Neural cell (in vitro differentiated cells): Measurements from ENCODE around the gene SYT5. TPM values are rescaled to one million over a fixed set of nuclear protein-coding genes. Genes with fewer than 3 reads are reported as not detected.
A peak's percentile ranks its signal among the peaks of the same experiment; 100 is the strongest.

Experiments
- H2AFZ ChIP-seq: fragments of 200-600, 300-800 bp; sonication (generic), shearing (Covaris generic); 2 replicates; pipeline ENCODE4 v1.6.0; 2014; ENCODE audit warnings: low read depth, mild to moderate bottlenecking, antibody characterized with exemption, low read length, moderate library complexity
- H3F3A ChIP-seq: fragments of 200-600 bp; shearing (Covaris generic); 2 replicates; pipeline ENCODE4 v1.6.1; 2016; ENCODE audit warnings: mild to moderate bottlenecking, moderate library complexity, mixed read lengths, antibody characterized with exemption, low read length; ENCODE audit not compliant: insufficient read depth, poor library complexity, severe bottlenecking
- H3K27ac ChIP-seq: fragments of 200-600, 300-800 bp; sonication (generic), shearing (Covaris generic); 2 replicates; pipeline ENCODE4 v1.5.1; 2014; ENCODE audit warnings: mild to moderate bottlenecking, low read length, moderate library complexity
- H3K27me3 ChIP-seq: fragments of 300-800, 200-600 bp; sonication (generic), shearing (Covaris generic); 2 replicates; pipeline ENCODE4 v1.6.0; 2014; ENCODE audit warnings: mild to moderate bottlenecking, low read depth, low read length, moderate library complexity; ENCODE audit not compliant: insufficient read depth
- H3K36me3 ChIP-seq: fragments of 300-800, 200-600 bp; sonication (generic), shearing (Covaris generic); 2 replicates; pipeline ENCODE4 v1.5.1; 2014; ENCODE audit warnings: mild to moderate bottlenecking, antibody characterized with exemption, low read length, moderate library complexity; ENCODE audit not compliant: insufficient read depth
- H3K4me2 ChIP-seq: fragments of 300-800, 200-600 bp; sonication (generic), shearing (Covaris generic); 2 replicates; pipeline ENCODE4 v1.6.0; 2014; ENCODE audit warnings: mild to moderate bottlenecking, low read length
- H3K4me3 ChIP-seq: fragments of 300-800, 200-600 bp; sonication (generic), shearing (Covaris generic); 2 replicates; pipeline ENCODE4 v1.5.1; 2014; ENCODE audit warnings: mild to moderate bottlenecking, low read length, moderate library complexity
- H3K79me2 ChIP-seq: fragments of 200-600 bp; shearing (Covaris generic); replicated peaks from 2 replicates; pipeline ENCODE4 v1.6.0; 2014; ENCODE audit warnings: mild to moderate bottlenecking, low read length, moderate library complexity; ENCODE audit not compliant: insufficient read depth
- H3K9ac ChIP-seq: fragments of 300-800, 200-600 bp; sonication (generic), shearing (Covaris generic); 2 replicates; pipeline ENCODE4 v1.6.1; 2016; ENCODE audit warnings: mild to moderate bottlenecking, low read length, mixed read lengths
- H3K9me2 ChIP-seq: fragments of 200-600 bp; shearing (Covaris generic); 2 replicates; pipeline ENCODE4 v1.6.1; 2016; ENCODE audit warnings: mild to moderate bottlenecking, low read length, mixed read lengths; ENCODE audit not compliant: insufficient read depth
- H3K9me3 ChIP-seq: fragments of 200-600, 300-800 bp; sonication (generic), shearing (Covaris generic); 2 replicates; pipeline ENCODE4 v1.6.1; 2016; ENCODE audit warnings: mild to moderate bottlenecking, mixed run types, low read length, moderate library complexity, mixed read lengths
- H4K20me1 ChIP-seq: fragments of 200-600 bp; shearing (Covaris generic); 2 replicates; pipeline ENCODE4 v1.6.1; 2016; ENCODE audit warnings: mild to moderate bottlenecking, mixed run types; ENCODE audit not compliant: insufficient read depth
- EP300 ChIP-seq: fragments of 450-650 bp; conservative IDR thresholded peaks from 2 replicates; pipeline ENCODE4 v1.6.1; 2014; ENCODE audit warnings: antibody characterized with exemption, mild to moderate bottlenecking, moderate library complexity; ENCODE audit not compliant: poor library complexity, severe bottlenecking
- EZH2 ChIP-seq: fragments of 200-600, 300-800 bp; shearing (Covaris generic), sonication (generic); IDR thresholded peaks from 2 replicates; pipeline ENCODE4 v1.6.1; 2014; ENCODE audit warnings: antibody characterized with exemption, low read length, borderline replicate concordance, mild to moderate bottlenecking; ENCODE audit not compliant: insufficient read depth, poor library complexity, severe bottlenecking
- MXI1 ChIP-seq: fragments of 450-650 bp; conservative IDR thresholded peaks from 2 replicates; pipeline ENCODE4 v1.6.1; 2014; ENCODE audit warnings: antibody characterized with exemption, mild to moderate bottlenecking; ENCODE audit not compliant: poor library complexity, severe bottlenecking
- POLR2AphosphoS5 ChIP-seq: IDR thresholded peaks from 2 replicates; pipeline ENCODE4 v1.6.1; 2012
- RAD21 ChIP-seq: fragments of 450-650 bp; conservative IDR thresholded peaks from 2 replicates; pipeline ENCODE4 v1.6.1; 2014; ENCODE audit warnings: antibody characterized with exemption, mild to moderate bottlenecking, moderate library complexity
- REST ChIP-seq: IDR thresholded peaks from 2 replicates; pipeline ENCODE4 v1.6.1; 2012; ENCODE audit warnings: borderline replicate concordance
- SMC3 ChIP-seq: fragments of 450-650 bp; conservative IDR thresholded peaks from 2 replicates; pipeline ENCODE4 v1.6.1; 2014; ENCODE audit warnings: antibody characterized with exemption, mild to moderate bottlenecking, moderate library complexity; ENCODE audit not compliant: poor library complexity
- TAF1 ChIP-seq: IDR thresholded peaks from 2 replicates; pipeline ENCODE4 v1.6.1; 2012; ENCODE audit warnings: low read depth
- polyA plus RNA-seq: library from polyadenylated mRNA; depleted of rRNA; stranded (reverse); fragments of >200 nt; gene quantifications from 2 replicates; pipeline ENCODE4 v1.2.3, GENCODE V29; 2014
- TF ChIP-seq, protein P1 (sequence below): fragments of 450-650 bp; IDR thresholded peaks from 2 replicates; pipeline ENCODE4 v1.5.1; 2014; ENCODE audit warnings: antibody characterized with exemption, mild to moderate bottlenecking, moderate library complexity; ENCODE audit not compliant: poor library complexity, severe bottlenecking

The SYT5 gene
- polyA plus RNA-seq, 1 donor from 2014 or later, result 237 TPM

DNA sequence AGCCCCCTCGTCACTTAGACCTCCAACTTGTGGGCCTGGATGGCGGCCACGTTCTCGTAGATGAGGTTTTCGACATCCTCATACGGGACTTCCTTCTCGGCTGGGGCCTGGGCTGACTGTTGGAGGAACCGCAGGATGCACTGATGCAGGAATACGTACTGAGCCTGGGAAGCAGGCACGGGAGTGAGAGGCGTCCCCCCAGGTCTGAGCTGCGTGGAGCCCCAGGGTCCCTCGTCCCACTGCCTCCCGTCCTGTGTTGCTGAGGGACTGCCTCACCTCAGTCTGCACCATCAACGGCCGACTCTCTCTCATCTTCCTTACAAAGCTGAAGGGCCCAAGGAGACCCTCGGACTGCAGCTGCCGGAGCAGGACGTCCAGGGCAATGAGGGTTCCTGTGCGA is 1.7 kb upstream of the SYT5 start:
- no peaks in the 10 kb centered on the region for H3K9me3 ChIP-seq

DNA sequence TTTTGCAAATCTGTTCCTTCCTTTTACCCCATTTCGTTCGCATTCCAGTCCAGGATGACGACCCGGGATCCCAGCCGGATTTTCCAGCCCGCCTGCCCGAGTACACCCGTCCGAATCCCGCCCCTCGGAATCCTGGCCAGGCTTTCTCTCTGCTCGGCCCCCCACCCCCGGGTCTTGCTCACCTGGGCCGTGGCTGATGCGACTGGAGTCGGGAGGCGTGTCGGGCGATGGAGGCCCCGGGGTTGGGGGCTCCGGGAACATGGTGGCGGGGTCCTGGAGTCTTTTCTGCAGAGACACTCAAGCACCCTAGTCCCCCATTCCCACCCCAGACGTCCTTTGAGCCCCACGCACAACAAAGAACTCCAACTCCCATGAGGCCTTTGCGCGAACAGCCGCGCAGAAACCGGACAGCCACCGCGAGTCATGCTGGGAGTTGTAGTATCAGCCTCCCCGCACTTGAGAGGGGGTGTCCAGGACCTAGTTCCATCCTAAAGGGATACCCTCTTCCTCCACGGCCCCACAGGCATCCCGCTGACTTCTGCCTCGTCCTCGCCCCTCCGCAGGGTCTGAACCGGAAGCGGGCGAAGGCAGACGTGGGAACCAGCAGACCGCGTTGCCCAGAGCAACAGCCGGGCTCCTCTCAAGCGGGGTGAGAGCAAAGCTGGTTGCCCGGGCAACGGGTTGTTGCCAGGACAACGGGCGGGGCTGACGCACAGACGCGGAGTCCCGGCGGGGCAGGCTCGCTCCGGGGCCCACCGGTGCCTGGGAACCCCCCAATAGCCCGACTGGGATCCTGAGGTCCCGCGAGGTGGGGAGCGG is 1.1 kb downstream of the SYT5 start:
- Histone ChIP-seq H3K9me2 (no peaks in the 10 kb centered on the region), H3K27me3 (peaks cover 27% of the 10 kb centered on the region), H3K9ac (peak overlapping the region; percentile 99), H3K4me2 (peak overlapping the region; percentile 69), H3F3A (no peaks in the 10 kb centered on the region), H3K4me3 (peak overlapping the region; percentile 78), H3K79me2 (peaks cover 4% of the 10 kb centered on the region), H2AFZ (peak overlapping the region; percentile 66), H3K27ac (peak overlapping the region; percentile 98), H4K20me1 (no peaks in the 10 kb centered on the region), H3K36me3 (peaks cover 7% of the 10 kb centered on the region), H3K9me3 (no peaks in the 10 kb centered on the region)
- TF ChIP-seq REST (peak; percentile 34), EZH2 (no peak), EP300 (peak; percentile 71), TAF1 (peak; percentile 38)
- TF ChIP-seq, protein P1, sequence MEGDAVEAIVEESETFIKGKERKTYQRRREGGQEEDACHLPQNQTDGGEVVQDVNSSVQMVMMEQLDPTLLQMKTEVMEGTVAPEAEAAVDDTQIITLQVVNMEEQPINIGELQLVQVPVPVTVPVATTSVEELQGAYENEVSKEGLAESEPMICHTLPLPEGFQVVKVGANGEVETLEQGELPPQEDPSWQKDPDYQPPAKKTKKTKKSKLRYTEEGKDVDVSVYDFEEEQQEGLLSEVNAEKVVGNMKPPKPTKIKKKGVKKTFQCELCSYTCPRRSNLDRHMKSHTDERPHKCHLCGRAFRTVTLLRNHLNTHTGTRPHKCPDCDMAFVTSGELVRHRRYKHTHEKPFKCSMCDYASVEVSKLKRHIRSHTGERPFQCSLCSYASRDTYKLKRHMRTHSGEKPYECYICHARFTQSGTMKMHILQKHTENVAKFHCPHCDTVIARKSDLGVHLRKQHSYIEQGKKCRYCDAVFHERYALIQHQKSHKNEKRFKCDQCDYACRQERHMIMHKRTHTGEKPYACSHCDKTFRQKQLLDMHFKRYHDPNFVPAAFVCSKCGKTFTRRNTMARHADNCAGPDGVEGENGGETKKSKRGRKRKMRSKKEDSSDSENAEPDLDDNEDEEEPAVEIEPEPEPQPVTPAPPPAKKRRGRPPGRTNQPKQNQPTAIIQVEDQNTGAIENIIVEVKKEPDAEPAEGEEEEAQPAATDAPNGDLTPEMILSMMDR, result no peak

More for the DNA sequence above, 1.7 kb upstream of the SYT5 start:
- H3K4me3 ChIP-seq, result no peak overlapping the region
- peaks cover 7% of the 10 kb centered on the region for H3K36me3 ChIP-seq
- no peak overlapping the region for H3K9ac ChIP-seq
- no peak overlapping the region for H2AFZ ChIP-seq
- no peak overlapping the region for H3K4me2 ChIP-seq
- peaks cover 28% of the 10 kb centered on the region for H3K27me3 ChIP-seq
- H3K79me2 ChIP-seq, result peaks cover 4% of the 10 kb centered on the region
- no peaks in the 10 kb centered on the region for H3K9me2 ChIP-seq
- no peaks in the 10 kb centered on the region for H4K20me1 ChIP-seq
- TF ChIP-seq SMC3 (no peak), EZH2 (no peak), REST (no peak), EP300 (no peak), TAF1 (no peak), POLR2AphosphoS5 (no peak), MXI1 (no peak), RAD21 (no peak)
- TF ChIP-seq, protein P1, result no peak
- no peak overlapping the region for H3K27ac ChIP-seq
- no peaks in the 10 kb centered on the region for H3F3A ChIP-seq
